CD4-positive, alpha-beta memory T cell (primary cell): ENCODE data around the gene ETV7. TPM values are rescaled to one million over a fixed set of nuclear protein-coding genes. Genes with fewer than 3 reads are reported as not detected.
"Not testable (repeated sequence)": the region's sequence is repeated elsewhere in the genome, so short reads cannot be mapped to it uniquely, and the experiment has no call there.

Source experiments
- CTCF ChIA-PET: fragments of 350-600 bp; sonication (Branson Sonifier 250); formaldehyde crosslinking; loops from one replicate; lab custom pipeline; 2021; ENCODE audit warnings: inconsistent platforms; ENCODE audit not compliant: partially characterized antibody; lab: Charles Lee
- POLR2A ChIA-PET: fragments of 350-600 bp; sonication (Branson Sonifier 250); formaldehyde crosslinking; loops from one replicate; lab custom pipeline; 2021; ENCODE audit not compliant: partially characterized antibody; lab: Charles Lee
- DNase-seq, 5 donors: peaks; one replicate each; pipeline versions ENCODE4 v3.0.0 to v3.0.0-alpha.2; 2020 to 2022; ENCODE audit warnings: mixed read lengths in 1 of 5
- H3K27ac ChIP-seq: one replicate; pipeline ENCODE4 v1.7.0; 2013; ENCODE audit warnings: low read depth, low read length
- H3K27me3 ChIP-seq: 2 replicates; pipeline ENCODE4 v1.7.0; 2013; ENCODE audit warnings: mild to moderate bottlenecking, low read length, moderate library complexity; ENCODE audit not compliant: insufficient read depth
- H3K36me3 ChIP-seq: 2 replicates; pipeline ENCODE4 v1.7.0; 2013; ENCODE audit warnings: mild to moderate bottlenecking, low read length, moderate library complexity; ENCODE audit not compliant: insufficient read depth
- H3K4me1 ChIP-seq: 2 replicates; pipeline ENCODE4 v1.7.0; 2013; ENCODE audit warnings: mild to moderate bottlenecking, low read length, moderate library complexity; ENCODE audit not compliant: insufficient read depth
- H3K4me3 ChIP-seq, 2 donors: one replicate each; pipeline ENCODE4 v1.7.0; 2013; ENCODE audit warnings: low read length in 2 of 2, mild to moderate bottlenecking in 1 of 2
- H3K9me3 ChIP-seq, 2 donors: one replicate each; pipeline ENCODE4 v1.7.0; 2013; ENCODE audit warnings: low read length in 2 of 2, control low read depth in 1 of 2; ENCODE audit not compliant: control insufficient read depth in 1 of 2
- H3K27ac Mint-ChIP-seq, 7 donors: one replicate each; pipeline ENCODE4 v1.8.0; 2020 to 2021; ENCODE audit warnings: mixed read lengths in 7 of 7, mild to moderate bottlenecking in 6 of 7, inconsistent platforms in 3 of 7, moderate library complexity in 3 of 7
- H3K27me3 Mint-ChIP-seq, 2 donors: one replicate each; pipeline ENCODE4 v1.8.0; 2020 to 2021; ENCODE audit warnings: mixed read lengths in 2 of 2
- H3K36me3 Mint-ChIP-seq, 2 donors: one replicate each; pipeline ENCODE4 v1.8.0; 2020 to 2021; ENCODE audit warnings: mixed read lengths in 2 of 2, inconsistent platforms in 1 of 2, mild to moderate bottlenecking in 1 of 2
- H3K4me1 Mint-ChIP-seq, 4 donors: one replicate each; pipeline ENCODE4 v1.8.0; 2020 to 2021; ENCODE audit warnings: mixed read lengths in 4 of 4, mild to moderate bottlenecking in 1 of 4
- H3K4me3 Mint-ChIP-seq, 8 donors: one replicate each; pipeline ENCODE4 v1.8.0; 2020 to 2021; ENCODE audit warnings: mixed read lengths in 8 of 8, mild to moderate bottlenecking in 7 of 8, moderate library complexity in 6 of 8, inconsistent platforms in 3 of 8
- H3K9me3 Mint-ChIP-seq, 8 donors: one replicate each; pipeline ENCODE4 v1.8.0; 2020 to 2021; ENCODE audit warnings: mixed read lengths in 8 of 8, mild to moderate bottlenecking in 5 of 8, inconsistent platforms in 3 of 8, moderate library complexity in 1 of 8
- intact Hi-C: fragments of 100-400 bp; cut with micrococcal nuclease; formaldehyde crosslinking; loops from one replicate; pipeline ENCODE4 v1.15.1; 2023
- polyA plus RNA-seq, 2 donors: library from polyadenylated mRNA; unstranded; fragments of 300-500 nt; fragmentation: Illumina TruSeq; gene quantifications; one replicate each; pipeline ENCODE4 v1.2.3, GENCODE V29; 2021
- total RNA-seq, 2 experiments: library from RNA; stranded (reverse); gene quantifications; one replicate each; pipeline ENCODE4 v1.2.3, GENCODE V29; 2021

ETV7 gene
- total and polyA plus RNA-seq, 4 experiments from 2014 or later, result 0.67 to 5.4 (median 3.2) TPM

DNA sequence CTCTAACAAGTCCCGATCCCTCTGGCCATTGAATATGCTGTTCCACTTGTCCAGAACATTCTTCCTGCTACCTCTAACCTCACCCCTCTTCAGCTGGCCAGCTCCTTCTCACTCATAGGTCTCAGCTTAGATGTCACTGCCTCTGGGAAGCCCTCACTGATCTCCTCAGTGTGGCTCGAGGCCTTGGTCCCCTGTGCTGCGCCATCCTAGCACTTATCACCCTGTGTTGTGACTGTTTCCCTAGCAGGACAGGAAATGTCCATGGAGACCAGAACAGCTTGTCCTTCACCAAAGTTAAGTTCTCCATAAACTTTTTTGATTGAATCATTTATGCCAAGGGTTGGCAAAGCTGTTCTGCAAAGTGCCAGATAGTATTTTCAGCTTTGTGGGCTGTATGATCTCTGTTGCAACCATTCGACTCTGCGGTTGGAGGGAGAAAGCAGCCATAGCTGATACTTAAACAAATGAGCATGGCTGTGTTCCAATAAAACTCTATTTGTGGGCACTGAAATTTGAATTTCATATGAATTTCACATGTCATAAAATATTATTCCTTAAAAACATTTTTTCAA is 44.3 kb downstream of the ETV7 start:
- H3K4me3 Mint-ChIP-seq, result no peak overlapping the region
- no peaks in the 10 kb centered on the region for H3K36me3 ChIP-seq
- no peaks in the 10 kb centered on the region for H3K9me3 ChIP-seq
- H3K27me3 Mint-ChIP-seq, result peaks cover 6 to 8% of the 10 kb centered on the region in 2 donors
- no peak overlapping the region for H3K4me3 ChIP-seq
- H3K4me1 Mint-ChIP-seq, result peaks cover 4 to 13% (median 6%) of the 10 kb centered on the region in 4 donors
- intact Hi-C loops, result no loop called here
- peaks cover 7% of the 10 kb centered on the region for H3K27me3 ChIP-seq
- no peaks in the 10 kb centered on the region for H3K36me3 Mint-ChIP-seq
- no peak overlapping the region for H3K27ac ChIP-seq
- POLR2A ChIA-PET, result no interaction called here
- CTCF ChIA-PET, result interaction anchor here (1.1 to 3.6 kb wide), 2 partner anchors 9 to 338 kb away, joined by 3 to 24 read pairs; no protein-coding TSS in a partner anchor
- no peak for DNase-seq
- no peaks in the 10 kb centered on the region for H3K9me3 Mint-ChIP-seq
- no peak overlapping the region for H3K27ac Mint-ChIP-seq
- H3K4me1 ChIP-seq, result peaks cover 8% of the 10 kb centered on the region

DNA sequence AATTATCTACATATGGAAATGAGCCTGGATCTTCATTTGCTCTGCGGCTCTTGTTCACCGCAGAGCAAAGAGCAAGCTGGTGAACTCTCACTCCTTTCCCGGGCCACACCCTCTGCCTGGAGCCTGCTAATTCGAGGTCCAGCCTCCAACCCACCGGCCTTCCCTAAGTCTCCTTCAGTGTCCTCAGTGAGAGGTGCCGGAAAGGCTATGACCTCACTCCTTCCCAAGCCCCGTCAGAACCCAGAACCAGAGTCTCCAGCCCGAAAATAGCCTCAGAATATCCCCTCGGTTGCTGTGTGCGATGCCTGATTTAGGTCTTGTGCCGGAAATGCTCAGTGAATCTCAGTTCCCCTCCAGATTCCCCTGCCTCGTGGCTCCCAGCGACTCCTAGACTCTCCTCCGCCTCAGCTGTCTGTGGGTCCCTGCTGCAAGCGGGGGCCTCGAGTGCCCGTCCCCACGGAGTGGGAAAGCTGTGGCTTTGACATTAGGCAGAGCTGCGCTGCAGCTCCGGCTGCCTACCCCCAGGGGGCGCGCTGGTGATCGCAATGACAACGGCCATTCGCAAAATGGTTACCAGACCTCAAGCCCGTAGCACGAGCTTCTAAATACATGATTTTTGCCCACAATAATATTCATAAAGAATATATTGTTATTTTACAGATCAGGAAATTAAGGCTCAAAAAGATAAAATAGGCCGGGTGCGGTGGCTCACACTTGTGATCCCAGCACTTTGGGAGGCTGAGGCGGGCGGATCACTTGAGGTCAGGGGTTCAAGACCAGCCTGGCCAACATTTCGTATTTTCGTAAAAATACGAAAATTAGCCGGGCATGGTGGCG is 46.6 kb downstream of the ETV7 start:
- Mint-ChIP-seq H3K4me1 (peaks cover 9 to 33% (median 14%) of the 10 kb centered on the region in 4 donors), H3K4me3 (peak overlapping the region; percentile 63 to 85 (median 74)), H3K36me3 (no peaks in the 10 kb centered on the region), H3K9me3 (no peaks in the 10 kb centered on the region), H3K27ac (peak overlapping the region in 4 of 7 donors; percentile 7 to 88 (median 58)), H3K27me3 (peaks cover 6 to 9% of the 10 kb centered on the region in 2 donors)
- intact Hi-C loops, result loop anchor here (1.0 kb wide), 2 partner anchors 19 to 339 kb away; no protein-coding TSS in a partner anchor
- peak; percentile 59 to 66 (median 64) for DNase-seq
- Histone ChIP-seq H3K36me3 (no peaks in the 10 kb centered on the region), H3K27ac (no peak overlapping the region), H3K9me3 (no peaks in the 10 kb centered on the region), H3K4me3 (no peak overlapping the region), H3K27me3 (peaks cover 7% of the 10 kb centered on the region), H3K4me1 (peaks cover 20% of the 10 kb centered on the region)
- ChIA-PET POLR2A (interaction anchor here (1.0 kb wide), 1 partner anchor 19 kb away, joined by 4 read pairs; no protein-coding TSS in a partner anchor), CTCF (interaction anchor here (0.6 to 3.6 kb wide), 29 partner anchors 8 to 552 kb away, joined by 3 to 36 read pairs (median 4); partner anchors contain the start of gene MAPK14)

DNA sequence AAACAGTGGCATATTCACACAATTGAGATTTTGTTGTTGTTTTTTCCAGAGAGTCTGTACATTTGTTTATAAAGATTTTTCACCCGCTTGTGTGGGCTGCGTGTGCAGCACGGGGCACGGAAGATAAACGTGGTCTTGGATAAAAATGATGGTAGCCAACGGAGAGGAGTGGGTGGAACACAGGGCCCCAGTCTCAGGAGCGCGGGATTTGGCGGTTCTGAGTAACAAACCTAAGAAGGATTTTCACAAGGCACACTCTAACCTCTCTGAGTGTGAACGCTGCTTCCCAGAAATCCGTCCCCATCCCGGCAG is 47.2 kb downstream of the ETV7 start:
- no peak overlapping the region for H3K27ac ChIP-seq
- ChIA-PET CTCF (interaction anchor here (0.6 to 3.6 kb wide), 15 partner anchors 10 to 352 kb away, joined by 3 to 36 read pairs (median 5); partner anchors contain the start of gene MAPK14), POLR2A (no interaction called here)
- H3K4me1 ChIP-seq, result peaks cover 20% of the 10 kb centered on the region
- peak overlapping the region in 3 of 8 donors; percentile 7 to 85 (median 78) for H3K4me3 Mint-ChIP-seq
- H3K4me1 Mint-ChIP-seq, result peaks cover 9 to 35% (median 14%) of the 10 kb centered on the region in 4 donors
- no peaks in the 10 kb centered on the region for H3K9me3 ChIP-seq
- H3K27ac Mint-ChIP-seq, result peak overlapping the region in 1 of 7 donors; percentile 60
- intact Hi-C loops, result no loop called here
- no peak overlapping the region for H3K4me3 ChIP-seq
- no peak for DNase-seq
- no peaks in the 10 kb centered on the region for H3K36me3 ChIP-seq
- H3K27me3 ChIP-seq, result peaks cover 7% of the 10 kb centered on the region
- H3K9me3 Mint-ChIP-seq, result no peaks in the 10 kb centered on the region
- H3K27me3 Mint-ChIP-seq, result peaks cover 10 to 12% of the 10 kb centered on the region in 2 donors
- H3K36me3 Mint-ChIP-seq, result no peaks in the 10 kb centered on the region

DNA sequence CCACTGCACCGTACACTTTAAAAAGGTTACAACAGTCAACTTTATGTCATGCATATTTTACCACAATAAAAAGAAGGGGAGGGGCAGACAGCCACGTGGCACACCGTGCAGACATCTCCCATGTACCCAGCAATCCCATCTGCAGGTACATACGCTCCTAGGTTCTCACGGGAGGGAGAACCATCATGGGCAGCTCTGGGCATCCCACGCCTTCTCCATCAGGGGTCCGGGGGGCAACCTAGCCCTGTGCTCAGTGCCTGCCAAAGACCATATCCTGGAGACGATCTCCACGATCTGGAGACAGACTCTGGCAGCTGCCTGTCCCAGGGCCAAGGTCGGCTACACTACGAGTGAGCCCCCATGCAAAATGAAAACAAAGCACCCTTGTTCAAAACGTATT is 48.3 kb downstream of the ETV7 start:
- peaks cover 20% of the 10 kb centered on the region for H3K4me1 ChIP-seq
- Mint-ChIP-seq H3K27ac (no peak overlapping the region), H3K4me1 (peaks cover 9 to 41% (median 14%) of the 10 kb centered on the region in 4 donors), H3K36me3 (no peaks in the 10 kb centered on the region), H3K9me3 (no peaks in the 10 kb centered on the region), H3K27me3 (peaks cover 19 to 20% of the 10 kb centered on the region in 2 donors), H3K4me3 (no peak overlapping the region)
- intact Hi-C loops, result no loop called here
- CTCF ChIA-PET, result interaction anchor here (2.8 kb wide), 1 partner anchor 20 kb away, joined by 36 read pairs; no protein-coding TSS in a partner anchor
- H3K27ac ChIP-seq, result no peak overlapping the region
- DNase-seq, result no peak
- POLR2A ChIA-PET, result no interaction called here
- no peaks in the 10 kb centered on the region for H3K9me3 ChIP-seq
- no peaks in the 10 kb centered on the region for H3K36me3 ChIP-seq
- H3K4me3 ChIP-seq, result no peak overlapping the region
- peaks cover 10% of the 10 kb centered on the region for H3K27me3 ChIP-seq

DNA sequence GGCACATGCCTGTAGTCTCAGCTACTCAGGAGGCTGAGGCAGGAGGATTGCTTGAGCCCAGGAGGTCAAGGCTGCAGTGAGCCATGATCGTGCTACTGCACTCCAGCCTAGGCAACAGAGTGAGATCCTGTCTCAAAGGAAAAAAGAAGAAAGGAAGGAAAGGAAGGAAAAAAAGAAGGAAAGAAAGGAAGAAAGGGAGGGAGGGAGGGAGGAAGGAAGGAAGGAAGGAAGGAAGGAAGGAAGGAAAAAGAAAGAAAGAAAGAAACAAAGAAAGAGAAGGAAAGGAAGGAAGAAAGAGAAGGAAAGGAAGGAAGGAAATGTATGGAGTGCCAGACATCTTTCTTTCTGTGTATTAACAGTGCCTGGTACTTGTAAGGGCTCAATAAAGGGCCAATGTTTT is 49.2 kb downstream of the ETV7 start:
- H3K36me3 ChIP-seq, H3K4me3 ChIP-seq, H3K9me3 Mint-ChIP-seq, H3K9me3 ChIP-seq, H3K36me3 Mint-ChIP-seq, DNase-seq, POLR2A ChIA-PET, intact Hi-C loops, H3K27ac ChIP-seq, H3K4me3 Mint-ChIP-seq: not testable (repeated sequence)
- peaks cover 9 to 41% (median 14%) of the 10 kb centered on the region in 4 donors for H3K4me1 Mint-ChIP-seq
- peaks cover 12% of the 10 kb centered on the region for H3K27me3 ChIP-seq
- peaks cover 20% of the 10 kb centered on the region in 2 donors for H3K27me3 Mint-ChIP-seq
- peak overlapping the region in 1 of 7 donors; percentile 63 for H3K27ac Mint-ChIP-seq
- CTCF ChIA-PET, result interaction anchor here (0.7 kb wide), 1 partner anchor 118 kb away, joined by 3 read pairs; no protein-coding TSS in a partner anchor
- peaks cover 20% of the 10 kb centered on the region for H3K4me1 ChIP-seq

DNA sequence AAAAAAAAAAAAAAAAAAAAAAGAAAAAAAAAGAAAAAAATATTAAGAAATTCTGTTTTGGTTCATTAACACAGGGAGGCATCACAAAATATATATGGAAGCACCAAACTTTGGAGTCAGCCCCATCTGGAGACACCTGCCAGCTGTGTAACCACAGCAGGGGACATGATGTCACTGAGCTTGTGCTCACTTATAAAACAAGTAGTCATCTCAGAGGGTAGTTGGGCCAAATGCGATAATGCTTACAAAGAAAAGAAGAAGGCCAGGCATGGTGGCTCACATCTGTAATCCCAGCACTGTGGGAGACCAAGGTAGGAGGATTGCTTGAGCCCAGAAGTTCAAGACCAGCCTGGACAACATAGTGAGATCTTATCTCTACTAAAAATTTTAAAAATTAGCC is 49.7 kb downstream of the ETV7 start:
- Histone ChIP-seq H3K27ac (no peak overlapping the region), H3K36me3 (no peaks in the 10 kb centered on the region), H3K27me3 (peaks cover 12% of the 10 kb centered on the region), H3K9me3 (no peaks in the 10 kb centered on the region), H3K4me1 (peaks cover 20% of the 10 kb centered on the region), H3K4me3 (no peak overlapping the region)
- DNase-seq, result no peak
- peak overlapping the region in 1 of 7 donors; percentile 67 for H3K27ac Mint-ChIP-seq
- no peaks in the 10 kb centered on the region for H3K36me3 Mint-ChIP-seq
- ChIA-PET CTCF (interaction anchor here (0.7 to 1.2 kb wide), 2 partner anchors 20 to 118 kb away, joined by 3 read pairs; no protein-coding TSS in a partner anchor), POLR2A (no interaction called here)
- no peak overlapping the region for H3K4me3 Mint-ChIP-seq
- intact Hi-C loops, result no loop called here
- peaks cover 23 to 24% of the 10 kb centered on the region in 2 donors for H3K27me3 Mint-ChIP-seq
- peaks cover 9 to 41% (median 14%) of the 10 kb centered on the region in 4 donors for H3K4me1 Mint-ChIP-seq
- H3K9me3 Mint-ChIP-seq, result no peaks in the 10 kb centered on the region
